ENCODE measurements around the gene ZNF224. TPM values are rescaled to one million over a fixed set of nuclear protein-coding genes. Genes with fewer than 3 reads are reported as not detected.

Gene ZNF224
- total RNA-seq (10 to 100 TPM; 42.2 to 72.3 (median 71.2) TPM), total RNA-seq (13.8 to 135 (median 46.9) reads per million in 29 experiments)
- 48.6 TPM for total RNA-seq (2013)

DNA sequence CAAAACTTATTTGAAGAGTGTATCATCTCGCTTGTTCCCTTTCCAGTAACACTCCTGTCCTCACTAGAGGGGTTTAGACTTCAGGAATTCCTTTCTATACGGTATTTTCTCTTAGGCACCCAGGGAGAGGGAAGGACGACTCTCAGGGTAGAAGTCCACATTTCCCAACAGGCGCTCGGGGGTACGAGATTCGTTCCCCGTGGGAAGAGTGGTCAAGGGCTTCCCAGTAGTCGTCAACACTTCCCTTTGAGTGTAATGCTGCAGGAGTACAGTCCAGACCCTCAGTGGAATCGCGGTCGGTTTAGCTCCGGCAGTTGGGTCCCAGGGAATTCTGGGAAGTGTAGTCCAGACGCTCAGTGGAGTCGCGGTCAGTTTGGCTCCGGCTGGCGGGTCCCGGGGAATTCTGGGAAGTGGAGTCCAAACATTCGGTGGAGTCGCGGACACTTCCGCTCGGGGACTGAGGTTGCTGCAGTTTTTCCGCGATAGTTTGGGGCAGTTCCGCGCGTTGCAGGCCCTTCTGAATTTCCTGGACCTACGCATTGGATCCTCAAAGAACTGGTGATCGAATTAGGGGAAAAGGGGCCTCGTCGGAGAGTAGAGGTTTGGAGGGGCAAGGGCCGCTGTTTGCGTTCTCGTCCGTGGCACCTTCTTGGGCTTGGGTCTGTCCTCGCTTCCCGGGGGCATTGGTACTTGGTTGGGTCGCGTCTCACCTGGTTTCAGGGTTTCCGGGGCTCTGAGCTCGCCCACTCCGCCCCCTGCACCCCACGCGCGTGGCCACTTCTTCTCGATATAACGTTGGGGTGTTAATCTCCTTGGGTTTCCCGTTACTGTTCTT, at the start of gene ZNF224:
TSS of gene ZNF224 (plus strand) at position 431 of the 835 bp plus-strand sequence. CDS start 3,513 bp downstream, outside the sequence.
- H3K4me1 ChIP-seq (ENCODE audit: control insufficient read depth in 1 of 2, extremely low read depth in 1 of 2, insufficient read depth in 2 of 2, low read length in 2 of 2) = peaks cover 6 to 10% of the 10 kb centered on the region in 2 experiments
- Mint-ChIP-seq H3K36me3 (peaks cover 24% of the 10 kb centered on the region), H3K4me1 (peaks cover 26 to 30% (median 29%) of the 10 kb centered on the region in 3 donors), H3K4me3 (peak within 1 kb of the TSS; percentile 98 to 99 (median 98)), H3K9me3 (peaks cover 0 to 5% (median 3%) of the 10 kb centered on the region in 3 donors), H3K27ac (peak within 1 kb of the TSS; percentile 70 to 96), H3K27me3 (no peaks in the 10 kb centered on the region)
- H3K9me3 ChIP-seq = no peaks in the 10 kb centered on the region
- DNase-seq (peak; percentile 61 to 89 (median 74)), ATAC-seq (replicated peaks in 1 of 4) (peak; percentile 90 to 94 (median 90))
- H3K4me3 ChIP-seq (ENCODE audit: control insufficient read depth in 1 of 2, extremely low read depth in 1 of 2, low read length in 1 of 2) = peak within 1 kb of the TSS; percentile 83 to 96
- peaks cover 0 to 20% of the 10 kb centered on the region in 2 donors for H3K36me3 ChIP-seq (ENCODE audit: control insufficient read depth in 2 of 2, extremely low read depth in 1 of 2, insufficient read depth in 1 of 2, low read length in 1 of 2)
- WGBS (ENCODE audit: insufficient coverage) = under 1% methylated on average over 38 of the region's 50 CpGs
- ChIA-PET CTCF (interaction anchor here in 1 of 2 donors (1.4 to 1.7 kb wide), 2 partner anchors 405 to 426 kb away, joined by 3 to 4 read pairs; no protein-coding TSS in a partner anchor), POLR2A (no interaction called here)
- H3K27ac ChIP-seq (ENCODE audit: low read length) = peak within 1 kb of the TSS; percentile 71
- no peaks in the 10 kb centered on the region for H3K27me3 ChIP-seq (replicated peaks in 1 of 2; ENCODE audit: control insufficient read depth in 2 of 2, extremely low read depth in 1 of 2, insufficient read depth in 2 of 2, low read length in 1 of 2)

DNA sequence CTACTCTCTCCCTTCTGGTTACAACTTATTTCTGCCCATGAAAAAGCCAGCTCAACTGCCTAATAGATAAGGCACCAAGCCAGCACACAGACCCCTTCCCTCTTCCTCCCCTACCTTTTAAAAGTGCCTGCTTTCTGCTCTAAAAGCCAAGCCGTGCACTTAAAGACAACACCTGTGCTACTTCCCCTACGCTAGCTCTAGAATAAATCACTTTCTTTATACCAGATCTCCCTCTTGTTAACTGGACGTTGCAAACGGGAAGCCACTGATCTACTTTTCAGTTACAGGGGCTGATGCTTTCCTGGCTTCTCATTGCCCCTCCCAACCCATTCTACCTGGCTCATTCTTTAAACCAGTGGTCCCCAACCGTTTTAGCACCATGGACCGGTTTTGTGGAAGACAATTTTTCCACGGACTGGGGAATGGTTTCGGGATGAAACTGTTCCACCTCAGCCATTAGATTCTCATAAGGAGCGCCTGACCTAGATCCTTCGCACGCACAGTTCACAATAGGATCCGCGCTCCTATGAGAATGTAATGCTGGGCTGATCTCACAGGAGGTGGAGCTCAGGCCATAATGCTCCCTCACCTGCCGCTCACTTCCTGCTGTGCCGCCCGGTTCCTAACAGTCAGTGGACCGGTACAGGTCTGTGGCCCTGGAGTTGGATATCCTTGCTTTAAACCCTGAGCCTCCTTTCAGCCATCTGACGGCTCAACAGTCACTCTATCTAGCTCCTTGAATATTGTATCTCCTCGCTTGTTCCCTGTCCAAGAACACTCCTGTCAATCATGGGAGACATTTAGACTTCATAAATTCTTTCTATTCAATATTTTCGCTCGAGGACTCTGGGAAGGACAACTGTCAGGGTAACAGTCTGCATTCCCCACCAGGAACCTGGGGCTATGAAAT, 43.2 kb upstream of the ZNF224 start:
- no peak overlapping the region for H3K27ac ChIP-seq (ENCODE audit: low read length)
- H3K27ac Mint-ChIP-seq = peak overlapping the region; percentile 85 to 88
- DNase-seq (peak in 13 of 35 experiments; percentile 3 to 43 (median 13)), ATAC-seq (replicated peaks in 1 of 4) (peak; percentile 50 to 69 (median 60))
- peak overlapping the region; percentile 62 to 94 for H3K4me3 ChIP-seq (ENCODE audit: control insufficient read depth in 1 of 2, extremely low read depth in 1 of 2, low read length in 1 of 2)
- H3K27me3 Mint-ChIP-seq = peaks cover 2 to 12% of the 10 kb centered on the region in 2 donors
- POLR2A ChIA-PET = interaction anchor here in 1 of 2 donors (0.5 to 0.6 kb wide), 2 partner anchors 129 to 1402 kb away, joined by 5 to 7 read pairs; no protein-coding TSS in a partner anchor
- CTCF ChIA-PET = no interaction called here
- H3K4me1 ChIP-seq (ENCODE audit: control insufficient read depth in 1 of 2, extremely low read depth in 1 of 2, insufficient read depth in 2 of 2, low read length in 2 of 2) = peaks cover 3 to 12% of the 10 kb centered on the region in 2 experiments
- peaks cover 27% of the 10 kb centered on the region for H3K36me3 Mint-ChIP-seq
- H3K9me3 ChIP-seq = no peaks in the 10 kb centered on the region
- peak overlapping the region; percentile 89 to 94 (median 94) for H3K4me3 Mint-ChIP-seq
- H3K4me1 Mint-ChIP-seq = peaks cover 28 to 32% (median 31%) of the 10 kb centered on the region in 3 donors
- WGBS (ENCODE audit: insufficient coverage) = 18% methylated on average over 18 of the region's 21 CpGs
- H3K36me3 ChIP-seq (ENCODE audit: control insufficient read depth in 2 of 2, extremely low read depth in 1 of 2, insufficient read depth in 1 of 2, low read length in 1 of 2) = no peaks in the 10 kb centered on the region
- H3K27me3 ChIP-seq (replicated peaks in 1 of 2; ENCODE audit: control insufficient read depth in 2 of 2, extremely low read depth in 1 of 2, insufficient read depth in 2 of 2, low read length in 1 of 2) = peaks cover 2 to 7% of the 10 kb centered on the region in 2 experiments
- H3K9me3 Mint-ChIP-seq = peaks cover 4 to 35% (median 25%) of the 10 kb centered on the region in 3 donors

DNA sequence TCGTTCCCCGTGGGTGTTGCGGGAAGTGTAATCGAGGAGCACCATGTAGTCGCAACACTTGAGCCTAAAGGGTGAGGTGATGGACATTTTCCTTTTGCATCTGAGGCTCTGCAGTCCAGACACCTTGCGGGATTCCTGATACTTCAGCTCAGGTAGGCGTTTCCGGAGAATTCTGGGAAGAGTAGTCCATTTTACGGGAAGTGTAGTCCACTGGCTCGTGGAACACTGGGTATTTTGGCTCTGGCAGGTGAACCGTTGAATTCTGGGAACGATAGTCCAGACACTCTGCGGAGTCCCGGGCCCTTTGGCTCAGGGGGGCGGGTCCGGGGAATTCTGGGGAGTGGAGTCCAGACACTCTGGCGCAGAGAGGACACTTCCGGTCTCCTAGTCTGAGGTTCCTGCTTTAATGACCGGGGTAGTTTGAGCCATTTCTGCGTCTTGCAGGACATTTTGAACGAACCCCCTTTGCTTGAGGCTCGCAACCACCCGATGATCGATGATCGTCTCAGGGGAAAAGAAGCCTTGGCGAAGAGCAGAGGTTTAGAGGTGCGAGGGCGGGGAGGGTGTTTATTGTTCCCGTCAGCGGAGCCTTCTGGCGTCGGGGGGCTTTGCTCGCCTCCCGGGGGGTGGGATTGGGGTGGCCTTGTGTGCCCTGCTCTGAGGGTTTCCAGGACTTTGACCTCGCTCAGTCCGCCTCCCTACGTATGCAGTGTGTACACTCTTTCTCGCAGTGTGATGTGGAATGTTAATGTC, 42.3 kb upstream of the ZNF224 start, which contains the start of gene ZNF223:
TSS of gene ZNF223 (plus strand) at position 387 of the 753 bp plus-strand sequence. CDS start 3,141 bp downstream, outside the sequence.
- POLR2A ChIA-PET = no interaction called here
- CTCF ChIA-PET = no interaction called here

DNA sequence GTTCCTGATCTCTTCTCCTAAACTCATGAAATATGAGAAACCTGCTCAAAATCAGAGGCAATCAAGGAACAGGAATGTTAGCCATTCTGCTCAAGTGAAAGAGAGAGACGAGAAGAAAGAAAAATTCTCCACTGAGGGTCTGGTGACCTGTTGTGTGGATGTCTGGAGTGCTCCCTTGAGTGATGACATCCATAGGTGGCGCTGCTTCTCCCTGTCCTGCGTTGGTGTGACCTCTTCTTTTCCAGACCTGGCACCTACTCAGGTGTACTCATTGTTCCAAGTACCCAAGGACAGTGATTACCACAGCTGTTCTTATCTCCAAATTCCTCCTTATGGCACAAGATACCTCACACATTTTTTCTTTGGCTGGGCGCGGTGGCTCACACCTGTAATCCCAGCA, 38.3 kb upstream of the ZNF224 start:
- H3K4me1 ChIP-seq (ENCODE audit: control insufficient read depth in 1 of 2, extremely low read depth in 1 of 2, insufficient read depth in 2 of 2, low read length in 2 of 2) = peaks cover 3 to 9% of the 10 kb centered on the region in 2 experiments
- peaks cover 0 to 7% of the 10 kb centered on the region in 2 experiments for H3K27me3 ChIP-seq (replicated peaks in 1 of 2; ENCODE audit: control insufficient read depth in 2 of 2, extremely low read depth in 1 of 2, insufficient read depth in 2 of 2, low read length in 1 of 2)
- peaks cover 3 to 4% of the 10 kb centered on the region in 2 donors for H3K36me3 ChIP-seq (ENCODE audit: control insufficient read depth in 2 of 2, extremely low read depth in 1 of 2, insufficient read depth in 1 of 2, low read length in 1 of 2)
- ChIA-PET CTCF (no interaction called here), POLR2A (interaction anchor here in 1 of 2 donors (0.7 kb wide), 1 partner anchor 351 kb away, joined by 5 read pairs; no protein-coding TSS in a partner anchor)
- Mint-ChIP-seq H3K27me3 (no peaks in the 10 kb centered on the region), H3K36me3 (peaks cover 66% of the 10 kb centered on the region), H3K9me3 (peaks cover 7 to 37% (median 36%) of the 10 kb centered on the region in 3 donors), H3K4me1 (peaks cover 24 to 28% (median 27%) of the 10 kb centered on the region in 3 donors), H3K4me3 (no peak overlapping the region), H3K27ac (no peak overlapping the region)
- no peak for ATAC-seq (replicated peaks in 1 of 4)
- H3K27ac ChIP-seq (ENCODE audit: low read length) = no peak overlapping the region
- no peaks in the 10 kb centered on the region for H3K9me3 ChIP-seq
- 83% methylated on average over 2 of the region's 5 CpGs for WGBS (ENCODE audit: insufficient coverage)
- H3K4me3 ChIP-seq (ENCODE audit: control insufficient read depth in 1 of 2, extremely low read depth in 1 of 2, low read length in 1 of 2) = no peak overlapping the region
- no peak for DNase-seq

More for the DNA sequence above, 42.3 kb upstream of the ZNF224 start, which contains the start of gene ZNF223:
- peaks cover 0 to 12% of the 10 kb centered on the region in 2 donors for H3K27me3 Mint-ChIP-seq
- 6% methylated on average over 24 of the region's 38 CpGs for WGBS (ENCODE audit: insufficient coverage)
- H3K4me1 Mint-ChIP-seq = peaks cover 28 to 32% (median 31%) of the 10 kb centered on the region in 3 donors
- Histone ChIP-seq H3K27ac (ENCODE audit: low read length) (no peak within 1 kb of the TSS), H3K9me3 (no peaks in the 10 kb centered on the region), H3K36me3 (ENCODE audit: control insufficient read depth in 2 of 2, extremely low read depth in 1 of 2, insufficient read depth in 1 of 2, low read length in 1 of 2) (peaks cover 0 to 2% of the 10 kb centered on the region in 2 donors), H3K27me3 (replicated peaks in 1 of 2; ENCODE audit: control insufficient read depth in 2 of 2, extremely low read depth in 1 of 2, insufficient read depth in 2 of 2, low read length in 1 of 2) (peaks cover 2 to 7% of the 10 kb centered on the region in 2 experiments), H3K4me1 (ENCODE audit: control insufficient read depth in 1 of 2, extremely low read depth in 1 of 2, insufficient read depth in 2 of 2, low read length in 2 of 2) (peaks cover 3 to 12% of the 10 kb centered on the region in 2 experiments), H3K4me3 (ENCODE audit: control insufficient read depth in 1 of 2, extremely low read depth in 1 of 2, low read length in 1 of 2) (peak within 1 kb of the TSS; percentile 62 to 94)
- peaks cover 30% of the 10 kb centered on the region for H3K36me3 Mint-ChIP-seq
- H3K4me3 Mint-ChIP-seq = peak within 1 kb of the TSS; percentile 89 to 94 (median 94)
- peaks cover 4 to 33% (median 26%) of the 10 kb centered on the region in 3 donors for H3K9me3 Mint-ChIP-seq
- peak; percentile 91 to 97 (median 94) for ATAC-seq (replicated peaks in 1 of 4)
- DNase-seq = peak in 29 of 35 experiments; percentile 8 to 79 (median 32)
- H3K27ac Mint-ChIP-seq = peak within 1 kb of the TSS; percentile 85 to 88

DNA sequence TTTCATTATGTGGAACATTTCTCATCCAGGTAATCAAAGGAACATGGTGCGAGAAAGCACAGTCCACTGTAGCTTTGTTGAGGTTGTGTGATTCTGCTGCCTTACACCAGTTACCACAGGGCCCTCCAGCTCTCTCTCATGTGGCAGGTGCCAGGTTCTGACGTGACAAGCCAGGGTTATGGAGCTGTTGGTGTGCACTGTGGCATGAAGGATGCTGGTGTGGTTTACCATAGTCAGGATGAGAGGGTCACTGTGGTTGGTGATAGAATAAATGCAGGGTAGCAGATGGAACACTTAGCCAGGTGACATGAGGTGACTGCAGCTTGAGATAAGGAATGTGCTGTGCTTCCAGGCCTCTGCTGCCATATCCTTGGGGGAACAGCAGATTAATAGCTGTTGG, 34.9 kb upstream of the ZNF224 start:
- no peak overlapping the region for H3K27ac Mint-ChIP-seq
- CTCF ChIA-PET = no interaction called here
- no CpG with 5 or more reads among the region's 2 CpGs for WGBS (ENCODE audit: insufficient coverage)

More for the DNA sequence above, 34.9 kb upstream of the ZNF224 start:
- POLR2A ChIA-PET = no interaction called here
- no peaks in the 10 kb centered on the region for H3K4me1 Mint-ChIP-seq
- H3K4me3 Mint-ChIP-seq = no peak overlapping the region
- H3K27me3 Mint-ChIP-seq = no peaks in the 10 kb centered on the region
- H3K36me3 ChIP-seq (ENCODE audit: control insufficient read depth in 2 of 2, extremely low read depth in 1 of 2, insufficient read depth in 1 of 2, low read length in 1 of 2) = peaks cover 6 to 14% of the 10 kb centered on the region in 2 donors
- no peak overlapping the region for H3K4me3 ChIP-seq (ENCODE audit: control insufficient read depth in 1 of 2, extremely low read depth in 1 of 2, low read length in 1 of 2)
- H3K36me3 Mint-ChIP-seq = peaks cover 88% of the 10 kb centered on the region
- ATAC-seq (replicated peaks in 1 of 4) (no peak), DNase-seq (no peak)
- H3K27me3 ChIP-seq (replicated peaks in 1 of 2; ENCODE audit: control insufficient read depth in 2 of 2, extremely low read depth in 1 of 2, insufficient read depth in 2 of 2, low read length in 1 of 2) = no peaks in the 10 kb centered on the region
- H3K9me3 Mint-ChIP-seq = peaks cover 8 to 52% (median 36%) of the 10 kb centered on the region in 3 donors
- no peaks in the 10 kb centered on the region for H3K9me3 ChIP-seq
- no peaks in the 10 kb centered on the region for H3K4me1 ChIP-seq (ENCODE audit: control insufficient read depth in 1 of 2, extremely low read depth in 1 of 2, insufficient read depth in 2 of 2, low read length in 2 of 2)
- no peak overlapping the region for H3K27ac ChIP-seq (ENCODE audit: low read length)

Measured in T-cell (primary cell).